Skin epidermis (tissue), 12 donors: ENCODE data around the gene DRC3.
"Not testable (repeated sequence)": the region's sequence is repeated elsewhere in the genome, so short reads cannot be mapped to it uniquely, and the experiment has no call there.

Source experiments
- H3K27ac ChIP-seq, 21 experiments: fragments of 200-600 bp; sonication (generic) in 11 of 21; one replicate each; pipeline ENCODE4 v1.5.0; 2020; ENCODE audit warnings: mild to moderate bottlenecking in 3 of 21, inconsistent platforms in 2 of 21, moderate library complexity in 2 of 21
- H3K4me3 ChIP-seq, 7 experiments: fragments of 200-600 bp; sonication (generic) in 2 of 7; one replicate each; pipeline ENCODE4 v1.5.0; 2020; ENCODE audit warnings: inconsistent platforms in 2 of 7, mild to moderate bottlenecking in 2 of 7, moderate library complexity in 1 of 7

Gene DRC3

GRCh38 chr17:17939941-17940340 is 32.7 kb upstream of the DRC3 start:
- not testable (repeated sequence) for H3K4me3 ChIP-seq
- H3K27ac ChIP-seq: peak overlapping the region in 1 of 21 experiments; percentile 26

GRCh38 chr17:17940441-17940911 is 32.2 kb upstream of the DRC3 start:
- Histone ChIP-seq H3K27ac (peak overlapping the region in 1 of 21 experiments; percentile 26), H3K4me3 (no peak overlapping the region)

GRCh38 chr17:17941015-17941414 is 31.6 kb upstream of the DRC3 start:
- H3K4me3 ChIP-seq: no peak overlapping the region
- peak overlapping the region in 1 of 21 experiments; percentile 10 for H3K27ac ChIP-seq

GRCh38 chr17:17942846-17943245 is 29.8 kb upstream of the DRC3 start:
- Histone ChIP-seq H3K4me3 (no peak overlapping the region), H3K27ac (peak overlapping the region in 4 of 21 experiments; percentile 2 to 24 (median 8))

- Histone ChIP-seq H3K27ac (peak overlapping the region in 7 of 21 experiments; percentile 2 to 26 (median 10)), H3K4me3 (no peak overlapping the region)
These were observed 29.2 kb upstream of the DRC3 start for GRCh38 chr17:17943281-17943984.

- Histone ChIP-seq H3K27ac (peak overlapping the region in 1 of 21 experiments; percentile 10), H3K4me3 (no peak overlapping the region)
These were observed 28.4 kb upstream of the DRC3 start for GRCh38 chr17:17944242-17944641.

GRCh38 chr17:17944743-17945142 is 27.9 kb upstream of the DRC3 start:
- no peak overlapping the region for H3K27ac ChIP-seq
- H3K4me3 ChIP-seq: no peak overlapping the region

GRCh38 chr17:17946093-17946492 is 26.6 kb upstream of the DRC3 start:
- Histone ChIP-seq H3K27ac (no peak overlapping the region), H3K4me3 (no peak overlapping the region)

GRCh38 chr17:17947309-17947708 is 25.4 kb upstream of the DRC3 start:
- H3K4me3 ChIP-seq: no peak overlapping the region
- H3K27ac ChIP-seq: no peak overlapping the region

- no peak overlapping the region for H3K27ac ChIP-seq
- no peak overlapping the region for H3K4me3 ChIP-seq
These were observed 24.7 kb upstream of the DRC3 start for GRCh38 chr17:17947966-17948365.

- Histone ChIP-seq H3K27ac (no peak overlapping the region), H3K4me3 (no peak overlapping the region)
These were observed 22.3 kb upstream of the DRC3 start for GRCh38 chr17:17950347-17950746.

GRCh38 chr17:17950806-17951205 is 21.9 kb upstream of the DRC3 start:
- Histone ChIP-seq H3K4me3 (no peak overlapping the region), H3K27ac (no peak overlapping the region)

- no peak overlapping the region for H3K27ac ChIP-seq
- no peak overlapping the region for H3K4me3 ChIP-seq
These were observed 21.1 kb upstream of the DRC3 start for GRCh38 chr17:17951524-17951923.

- H3K27ac ChIP-seq: no peak overlapping the region
- H3K4me3 ChIP-seq: no peak overlapping the region
These were observed 20.0 kb upstream of the DRC3 start for GRCh38 chr17:17952691-17953090.

GRCh38 chr17:17954079-17954478 is 18.6 kb upstream of the DRC3 start:
- H3K27ac ChIP-seq: no peak overlapping the region

GRCh38 chr17:17955790-17956341 is 16.8 kb upstream of the DRC3 start:
- not testable (repeated sequence) for H3K4me3 ChIP-seq
- H3K27ac ChIP-seq: peak overlapping the region in 2 of 21 experiments; percentile 25 to 80

More at GRCh38 chr17:17954079-17954478, 18.6 kb upstream of the DRC3 start:
- H3K4me3 ChIP-seq: no peak overlapping the region

GRCh38 chr17:17957584-17957916 is 15.1 kb upstream of the DRC3 start:
- H3K27ac ChIP-seq: peak overlapping the region in 19 of 21 experiments; percentile 1 to 88 (median 79)
- H3K4me3 ChIP-seq: no peak overlapping the region

- Histone ChIP-seq H3K27ac (peak overlapping the region; percentile 37 to 88 (median 75)), H3K4me3 (no peak overlapping the region)
These were observed 13.7 kb upstream of the DRC3 start for GRCh38 chr17:17958982-17959381.

GRCh38 chr17:17959520-17960361 is 12.9 kb upstream of the DRC3 start:
- no peak overlapping the region for H3K4me3 ChIP-seq

GRCh38 chr17:17960500-17961030 is 12.1 kb upstream of the DRC3 start:
- Histone ChIP-seq H3K4me3 (no peak overlapping the region), H3K27ac (peak overlapping the region in 17 of 21 experiments; percentile 35 to 88 (median 79))

More at GRCh38 chr17:17959520-17960361, 12.9 kb upstream of the DRC3 start:
- peak overlapping the region in 20 of 21 experiments; percentile 14 to 88 (median 77) for H3K27ac ChIP-seq
